Tibial artery (tissue), 4 donors: ENCODE measurements around the gene BIVM.

Experiments used
- DNase-seq, 2 donors: peaks; one replicate each; pipeline ENCODE4 v3.0.0-alpha.2; 2019
- H3K27ac ChIP-seq, 2 donors: fragments of 200-600 bp; sonication (generic) in 1 of 2; 1 replicate in 1 of 2; 2 replicates in 1 of 2; pipeline ENCODE4 v1.5.1; 2018 to 2019; ENCODE audit warnings: mild to moderate bottlenecking in 1 of 2
- H3K27me3 ChIP-seq, 2 donors: fragments of 200-600 bp; sonication (generic) in 1 of 2; one replicate each; pipeline versions ENCODE4 v1.5.1 to v1.6.0; 2016 to 2019
- H3K36me3 ChIP-seq, 3 donors: fragments of 200-600 bp; sonication (generic) in 2 of 3; one replicate each; pipeline ENCODE4 v1.5.1; 2016 to 2019; ENCODE audit warnings: mild to moderate bottlenecking in 2 of 3
- H3K4me1 ChIP-seq, 4 donors: fragments of 200-600 bp; sonication (generic) in 2 of 4; 1 replicate in 3 of 4; 2 replicates in 1 of 4; pipeline ENCODE4 v1.5.1; 2016 to 2019
- H3K4me3 ChIP-seq, 2 donors: fragments of 200-600 bp; sonication (generic) in 1 of 2; 1 replicate in 1 of 2; 2 replicates in 1 of 2; pipeline ENCODE4 v1.5.1; 2018 to 2019; ENCODE audit warnings: mild to moderate bottlenecking in 2 of 2
- H3K9me3 ChIP-seq, 3 donors: fragments of 200-600 bp; sonication (generic) in 1 of 3; one replicate each; pipeline ENCODE4 v1.5.1; 2016 to 2019
- intact Hi-C: fragments of 100-400 bp; cut with DNase I; formaldehyde crosslinking; loops from one replicate; pipeline ENCODE4 v1.15.0; 2023; ENCODE audit warnings: low total_unique reads
- TF ChIP-seq, protein P1 (sequence below), 2 experiments: fragments of 200-600 bp in 1 of 2; fragments of 450-650 bp in 1 of 2; IDR thresholded peaks; one replicate each; pipeline ENCODE4 v1.5.1; 2017 to 2019; ENCODE audit warnings: antibody characterized with exemption in 2 of 2, mild to moderate bottlenecking in 1 of 2, moderate library complexity in 1 of 2

Gene BIVM

DNA sequence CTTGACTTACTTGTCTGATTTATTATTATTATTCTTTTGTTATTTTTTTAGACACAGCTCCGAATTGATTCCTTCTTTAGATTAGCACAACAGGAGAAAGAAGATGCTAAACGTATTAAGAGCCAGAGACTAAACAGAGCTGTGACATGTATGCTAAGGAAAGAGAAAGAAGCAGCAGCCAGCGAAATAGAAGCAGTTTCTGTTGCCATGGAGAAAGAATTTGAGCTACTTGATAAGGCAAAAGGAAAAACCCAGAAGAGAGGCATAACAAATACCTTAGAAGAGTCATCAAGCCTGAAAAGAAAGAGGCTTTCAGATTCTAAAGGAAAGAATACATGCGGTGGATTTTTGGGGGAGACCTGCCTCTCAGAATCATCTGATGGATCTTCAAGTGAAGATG lies 76.3 kb downstream of the BIVM start:
- Histone ChIP-seq H3K27me3 (no peaks in the 10 kb centered on the region), H3K27ac (no peak overlapping the region), H3K36me3 (peaks cover 45 to 52% (median 52%) of the 10 kb centered on the region in 3 donors), H3K9me3 (no peaks in the 10 kb centered on the region), H3K4me1 (peaks cover 0 to 4% (median 0%) of the 10 kb centered on the region in 4 donors), H3K4me3 (no peak overlapping the region)
- DNase-seq = no peak
- TF ChIP-seq, protein P1, sequence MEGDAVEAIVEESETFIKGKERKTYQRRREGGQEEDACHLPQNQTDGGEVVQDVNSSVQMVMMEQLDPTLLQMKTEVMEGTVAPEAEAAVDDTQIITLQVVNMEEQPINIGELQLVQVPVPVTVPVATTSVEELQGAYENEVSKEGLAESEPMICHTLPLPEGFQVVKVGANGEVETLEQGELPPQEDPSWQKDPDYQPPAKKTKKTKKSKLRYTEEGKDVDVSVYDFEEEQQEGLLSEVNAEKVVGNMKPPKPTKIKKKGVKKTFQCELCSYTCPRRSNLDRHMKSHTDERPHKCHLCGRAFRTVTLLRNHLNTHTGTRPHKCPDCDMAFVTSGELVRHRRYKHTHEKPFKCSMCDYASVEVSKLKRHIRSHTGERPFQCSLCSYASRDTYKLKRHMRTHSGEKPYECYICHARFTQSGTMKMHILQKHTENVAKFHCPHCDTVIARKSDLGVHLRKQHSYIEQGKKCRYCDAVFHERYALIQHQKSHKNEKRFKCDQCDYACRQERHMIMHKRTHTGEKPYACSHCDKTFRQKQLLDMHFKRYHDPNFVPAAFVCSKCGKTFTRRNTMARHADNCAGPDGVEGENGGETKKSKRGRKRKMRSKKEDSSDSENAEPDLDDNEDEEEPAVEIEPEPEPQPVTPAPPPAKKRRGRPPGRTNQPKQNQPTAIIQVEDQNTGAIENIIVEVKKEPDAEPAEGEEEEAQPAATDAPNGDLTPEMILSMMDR (IDR thresholded peaks at IDR 0.05) = no peak
- intact Hi-C loops = no loop called here

DNA sequence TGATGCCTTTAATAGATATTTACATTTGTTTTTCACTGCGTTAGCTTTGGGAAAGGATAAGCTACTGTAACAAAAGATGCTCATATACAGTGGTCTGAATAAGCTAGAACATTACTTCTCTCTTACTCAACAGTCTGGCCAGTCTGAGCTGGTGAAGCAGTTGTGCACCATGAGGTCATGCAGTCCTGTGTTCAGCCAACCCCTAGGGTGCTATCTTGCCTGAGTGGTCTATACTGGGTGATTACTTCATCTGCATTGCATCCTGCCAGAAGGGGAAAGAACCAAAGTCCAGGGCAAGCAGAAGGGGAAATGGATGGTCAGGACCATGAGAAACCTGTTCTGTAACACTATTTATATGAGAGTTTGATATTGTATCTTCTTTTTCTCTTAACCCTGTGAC lies 78.4 kb downstream of the BIVM start:
- DNase-seq = no peak

DNA sequence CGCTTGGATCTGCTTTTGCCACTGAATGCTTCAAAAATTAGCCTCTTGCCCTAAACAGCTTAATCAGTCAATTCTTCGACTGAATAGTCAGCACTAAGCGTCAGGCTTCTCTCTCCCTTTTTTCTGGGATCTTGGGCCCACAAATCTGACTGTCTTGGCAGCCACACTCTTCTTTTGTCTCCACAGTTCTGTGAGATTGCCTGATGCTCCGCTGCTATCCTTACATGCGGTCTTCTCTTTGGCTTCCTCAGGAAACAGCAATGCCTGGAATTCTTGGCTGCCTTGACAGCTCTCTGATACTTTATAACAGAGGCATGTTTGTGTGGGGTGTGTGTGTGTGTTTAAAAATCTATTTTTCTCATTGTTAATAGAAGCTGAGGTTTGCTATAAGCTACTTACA lies 79.6 kb downstream of the BIVM start:
- Histone ChIP-seq H3K27me3 (no peaks in the 10 kb centered on the region), H3K36me3 (peaks cover 31 to 39% (median 37%) of the 10 kb centered on the region in 3 donors), H3K9me3 (no peaks in the 10 kb centered on the region), H3K4me3 (no peak overlapping the region), H3K27ac (no peak overlapping the region), H3K4me1 (no peaks in the 10 kb centered on the region)
- DNase-seq = no peak
- intact Hi-C loops = no loop called here
- TF ChIP-seq, protein P1 (IDR thresholded peaks at IDR 0.05) = no peak

More for the DNA sequence above, 78.4 kb downstream of the BIVM start:
- H3K27me3 ChIP-seq = no peaks in the 10 kb centered on the region
- no peak overlapping the region for H3K27ac ChIP-seq
- TF ChIP-seq, protein P1 (IDR thresholded peaks at IDR 0.05) = no peak
- intact Hi-C loops = no loop called here
- H3K9me3 ChIP-seq = no peaks in the 10 kb centered on the region
- no peak overlapping the region for H3K4me3 ChIP-seq
- H3K4me1 ChIP-seq = no peaks in the 10 kb centered on the region
- peaks cover 43 to 49% (median 48%) of the 10 kb centered on the region in 3 donors for H3K36me3 ChIP-seq

DNA sequence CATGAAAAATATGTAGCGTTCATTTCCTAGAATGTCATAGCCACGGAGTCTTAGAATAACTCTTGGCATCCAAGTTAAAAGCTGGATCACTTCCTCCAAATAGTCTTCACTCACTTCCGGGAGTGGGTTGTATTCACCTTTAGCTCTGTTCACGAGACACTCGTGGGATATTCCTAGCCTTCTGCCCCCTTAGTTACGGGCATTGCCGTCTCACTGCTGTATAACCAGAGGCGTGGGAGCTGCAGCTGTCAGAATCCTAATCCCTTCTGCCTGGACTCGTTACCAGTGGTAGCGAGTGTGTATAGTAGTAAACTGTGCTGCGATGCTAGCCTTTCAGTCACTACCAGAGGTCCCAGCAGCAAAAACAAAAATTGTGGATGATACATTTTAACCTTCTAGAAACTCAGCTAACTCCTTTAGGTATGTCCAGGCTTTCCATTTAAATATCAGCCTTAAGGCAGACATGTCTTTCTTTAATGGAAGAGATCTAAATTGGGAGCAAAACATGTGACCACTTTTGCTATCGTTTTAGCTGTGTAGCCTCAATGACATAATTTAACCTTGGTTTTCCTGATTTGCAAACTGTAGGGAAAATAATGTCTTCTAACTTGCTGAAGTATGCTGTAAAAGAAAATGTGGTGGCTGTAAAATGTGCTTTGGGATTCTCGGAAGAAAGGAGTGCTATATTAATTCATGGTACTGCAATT lies 81.0 kb downstream of the BIVM start:
- Histone ChIP-seq H3K4me3 (no peak overlapping the region), H3K27ac (no peak overlapping the region), H3K4me1 (no peaks in the 10 kb centered on the region), H3K9me3 (no peaks in the 10 kb centered on the region), H3K36me3 (peaks cover 19 to 26% (median 25%) of the 10 kb centered on the region in 3 donors), H3K27me3 (no peaks in the 10 kb centered on the region)
- intact Hi-C loops = no loop called here
- TF ChIP-seq, protein P1 (IDR thresholded peaks at IDR 0.05) = no peak
- no peak for DNase-seq

DNA sequence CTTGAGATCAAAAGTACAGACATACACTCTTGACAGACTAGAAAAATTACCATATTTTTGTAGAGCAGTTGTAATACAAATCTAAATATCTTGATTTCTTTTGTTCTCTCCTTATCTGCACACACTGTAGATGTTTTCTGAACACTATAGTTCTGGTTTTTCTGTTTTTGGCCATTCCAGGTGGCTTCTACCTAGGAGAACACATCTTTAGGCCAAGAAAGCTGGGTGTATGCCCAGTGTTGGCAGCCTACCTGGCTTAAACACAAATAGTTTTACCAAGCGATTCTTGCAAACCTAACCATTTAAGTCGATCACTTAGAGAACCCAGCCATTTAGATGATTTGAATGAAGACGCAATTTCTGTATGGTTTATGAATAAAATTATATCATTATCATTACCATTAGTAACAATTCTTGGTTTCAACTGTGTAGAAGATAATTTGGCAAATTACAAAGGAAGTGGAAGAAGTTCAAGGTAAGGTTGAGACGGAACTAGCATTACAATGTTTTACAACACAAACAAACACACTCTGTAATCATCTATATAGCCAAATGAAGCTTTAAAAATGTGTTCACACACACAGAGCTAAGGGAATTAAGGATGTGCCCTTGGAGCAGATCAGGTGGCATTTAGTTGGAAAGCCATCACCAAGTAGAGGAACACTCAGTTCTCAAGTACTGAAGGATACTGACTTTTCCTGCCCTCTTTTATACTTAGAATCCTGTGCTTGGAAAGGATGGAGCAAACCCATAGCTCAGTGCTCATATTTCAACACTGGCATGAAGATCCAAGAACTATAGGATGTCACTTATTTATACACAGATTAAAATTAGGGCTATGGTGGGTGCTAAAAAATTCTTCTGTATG lies 83.1 kb downstream of the BIVM start:
- Histone ChIP-seq H3K27me3 (no peaks in the 10 kb centered on the region), H3K4me3 (no peak overlapping the region), H3K36me3 (peaks cover 0 to 5% (median 4%) of the 10 kb centered on the region in 3 donors), H3K9me3 (no peaks in the 10 kb centered on the region), H3K4me1 (no peaks in the 10 kb centered on the region), H3K27ac (no peak overlapping the region)
- TF ChIP-seq, protein P1 (IDR thresholded peaks at IDR 0.05) = no peak
- intact Hi-C loops = no loop called here
- no peak for DNase-seq
